GM12873 (cell line): ENCODE data around the gene DNER.

Experiments
- TF ChIP-seq, protein P1 (sequence below): IDR thresholded peaks from 2 replicates; pipeline ENCODE4 v1.5.1; 2012; ENCODE audit warnings: low read depth, mild to moderate bottlenecking, moderate library complexity, low read length, control low read depth; ENCODE audit not compliant: insufficient read depth; ENCODE audit errors: missing control alignments

Gene DNER

GRCh38 chr2:229431327-229431954 is 282.9 kb downstream of the DNER start:
- TF ChIP-seq, protein P1, sequence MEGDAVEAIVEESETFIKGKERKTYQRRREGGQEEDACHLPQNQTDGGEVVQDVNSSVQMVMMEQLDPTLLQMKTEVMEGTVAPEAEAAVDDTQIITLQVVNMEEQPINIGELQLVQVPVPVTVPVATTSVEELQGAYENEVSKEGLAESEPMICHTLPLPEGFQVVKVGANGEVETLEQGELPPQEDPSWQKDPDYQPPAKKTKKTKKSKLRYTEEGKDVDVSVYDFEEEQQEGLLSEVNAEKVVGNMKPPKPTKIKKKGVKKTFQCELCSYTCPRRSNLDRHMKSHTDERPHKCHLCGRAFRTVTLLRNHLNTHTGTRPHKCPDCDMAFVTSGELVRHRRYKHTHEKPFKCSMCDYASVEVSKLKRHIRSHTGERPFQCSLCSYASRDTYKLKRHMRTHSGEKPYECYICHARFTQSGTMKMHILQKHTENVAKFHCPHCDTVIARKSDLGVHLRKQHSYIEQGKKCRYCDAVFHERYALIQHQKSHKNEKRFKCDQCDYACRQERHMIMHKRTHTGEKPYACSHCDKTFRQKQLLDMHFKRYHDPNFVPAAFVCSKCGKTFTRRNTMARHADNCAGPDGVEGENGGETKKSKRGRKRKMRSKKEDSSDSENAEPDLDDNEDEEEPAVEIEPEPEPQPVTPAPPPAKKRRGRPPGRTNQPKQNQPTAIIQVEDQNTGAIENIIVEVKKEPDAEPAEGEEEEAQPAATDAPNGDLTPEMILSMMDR: peak; percentile 31

- TF ChIP-seq, protein P1: no peak
Observed at GRCh38 chr2:229429589-229429988, 284.8 kb downstream of the DNER start.

DNA sequence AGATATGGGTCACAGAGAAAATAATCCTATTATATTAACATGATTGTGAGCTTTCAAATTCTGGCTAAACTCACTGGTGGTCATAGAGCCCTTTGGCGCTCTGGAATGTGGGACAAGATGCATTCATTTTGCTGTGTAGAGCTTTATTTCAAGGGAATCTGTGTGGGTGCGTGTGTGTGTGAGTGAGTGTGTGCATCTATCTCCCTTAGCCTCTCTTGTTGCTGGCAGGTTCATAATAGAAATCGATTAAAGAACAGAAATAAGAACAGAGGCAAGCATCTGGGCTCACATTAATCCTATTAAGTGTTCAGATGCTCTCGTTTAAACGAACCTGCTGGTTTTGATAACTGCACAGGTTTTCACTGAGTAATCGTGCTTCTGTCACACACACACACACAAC is 287.9 kb downstream of the DNER start:
- TF ChIP-seq, protein P1: no peak

DNA sequence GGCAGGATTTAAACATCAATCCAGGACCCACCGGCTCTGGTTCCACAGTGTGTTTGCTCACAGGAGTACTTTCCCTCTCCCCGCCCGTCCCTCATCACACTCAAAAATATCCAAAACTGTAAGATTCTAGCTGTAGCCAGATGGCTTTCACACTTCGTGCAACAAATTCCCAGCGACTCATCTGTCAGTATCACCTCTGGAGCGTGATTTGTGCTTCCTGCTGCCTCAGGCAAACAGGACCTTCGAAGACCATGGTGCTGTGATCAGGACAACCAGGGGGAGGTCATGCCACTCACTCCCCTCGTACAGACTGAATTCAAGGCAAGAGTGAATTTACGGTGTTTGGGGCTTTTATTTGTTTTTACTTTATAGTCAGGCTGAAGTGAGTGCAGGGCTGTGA is 288.8 kb downstream of the DNER start:
- TF ChIP-seq, protein P1: no peak

DNA sequence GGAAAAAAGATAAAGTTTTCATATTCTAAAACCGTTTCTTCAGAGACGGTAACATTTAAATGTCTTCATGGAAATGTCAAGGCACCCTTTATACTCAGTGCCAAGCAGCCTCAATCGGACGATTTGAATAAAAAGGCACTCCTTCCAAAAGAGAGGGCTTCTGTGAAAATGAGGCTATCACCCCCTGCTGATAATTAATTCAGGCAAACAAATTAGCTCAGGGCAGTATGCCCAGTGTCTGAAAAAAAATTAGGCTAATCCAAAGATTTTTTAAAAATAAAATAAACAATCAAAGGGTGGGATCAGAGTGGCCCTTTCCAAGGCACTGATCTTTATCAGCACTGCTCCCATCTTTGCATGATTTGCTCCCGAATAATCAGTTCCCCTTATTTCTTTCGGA is 292.3 kb downstream of the DNER start:
- TF ChIP-seq, protein P1: no peak

DNA sequence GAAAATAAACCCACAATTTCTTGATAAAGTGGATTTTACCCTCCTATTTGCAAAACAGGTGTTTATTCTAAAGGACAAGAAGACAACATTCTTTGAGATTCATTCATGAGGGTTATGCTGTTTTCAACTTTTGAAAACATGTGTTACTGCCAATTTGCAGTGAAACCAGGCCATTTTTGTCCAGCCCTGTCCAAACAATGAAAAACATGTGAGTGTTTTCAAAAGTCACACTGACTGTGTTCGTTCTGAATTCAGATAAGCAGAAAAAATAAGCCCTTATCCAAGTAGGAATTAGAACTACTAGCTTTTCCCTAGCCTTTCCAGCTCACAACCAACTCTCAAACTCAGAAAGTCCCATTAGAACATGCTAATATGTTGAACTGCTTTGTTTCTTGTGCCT is 295.2 kb downstream of the DNER start:
- TF ChIP-seq, protein P1: no peak

GRCh38 chr2:229417916-229418315 is 296.4 kb downstream of the DNER start:
- TF ChIP-seq, protein P1: no peak
